RPMI8226 (cell line): Measurements from ENCODE around the gene CDH23.
A peak's percentile ranks its signal among the peaks of the same experiment; 100 is the strongest.

Experiments
- DNase-seq: peaks from one replicate; pipeline ENCODE4 v3.0.0-alpha.2; 2015

The CDH23 gene

GRCh38 chr10:71442859-71443570 lies 46.3 kb downstream of the CDH23 start:
- DNase-seq, result no peak

- DNase-seq, result no peak
Observed at GRCh38 chr10:71443676-71444075, 47.0 kb downstream of the CDH23 start.

GRCh38 chr10:71444284-71445054 lies 47.7 kb downstream of the CDH23 start:
- no peak for DNase-seq

GRCh38 chr10:71447676-71448075 lies 51.0 kb downstream of the CDH23 start:
- peak; percentile 13 for DNase-seq

- DNase-seq, result no peak
Observed at GRCh38 chr10:71448146-71448545, 51.4 kb downstream of the CDH23 start.

GRCh38 chr10:71449026-71449425 lies 52.3 kb downstream of the CDH23 start:
- DNase-seq, result no peak

- no peak for DNase-seq
Observed at GRCh38 chr10:71451754-71452153, 55.0 kb downstream of the CDH23 start.

- no peak for DNase-seq
Observed at GRCh38 chr10:71453186-71453585, 56.5 kb downstream of the CDH23 start.

- no peak for DNase-seq
Observed at GRCh38 chr10:71454347-71454746, 57.6 kb downstream of the CDH23 start.

GRCh38 chr10:71455035-71455434 lies 58.3 kb downstream of the CDH23 start:
- DNase-seq, result no peak

- no peak for DNase-seq
Observed at GRCh38 chr10:71456631-71457030, 59.9 kb downstream of the CDH23 start.

- no peak for DNase-seq
Observed at GRCh38 chr10:71457908-71458307, 61.2 kb downstream of the CDH23 start.

GRCh38 chr10:71458387-71458786 lies 61.7 kb downstream of the CDH23 start:
- DNase-seq, result no peak

- DNase-seq, result no peak
Observed at GRCh38 chr10:71459513-71459912, 62.8 kb downstream of the CDH23 start.

- no peak for DNase-seq
Observed at GRCh38 chr10:71460615-71461014, 63.9 kb downstream of the CDH23 start.

- no peak for DNase-seq
Observed at GRCh38 chr10:71461457-71461856, 64.7 kb downstream of the CDH23 start.

- no peak for DNase-seq
Observed at GRCh38 chr10:71462062-71462935, 65.6 kb downstream of the CDH23 start.

- DNase-seq, result no peak
Observed at GRCh38 chr10:71463111-71463510, 66.4 kb downstream of the CDH23 start.

- no peak for DNase-seq
Observed at GRCh38 chr10:71465551-71466252, 69.0 kb downstream of the CDH23 start.

GRCh38 chr10:71466330-71466729 lies 69.6 kb downstream of the CDH23 start:
- DNase-seq, result no peak

GRCh38 chr10:71467161-71467560 lies 70.4 kb downstream of the CDH23 start:
- DNase-seq, result no peak

- no peak for DNase-seq
Observed at GRCh38 chr10:71467569-71468362, 71.0 kb downstream of the CDH23 start.
